Upper lobe of right lung (tissue), 1 donor: ENCODE results near the gene KSR1. TPM values are rescaled to one million over a fixed set of nuclear protein-coding genes. Genes with fewer than 3 reads are reported as not detected.
"Not testable (repeated sequence)": the region's sequence is repeated elsewhere in the genome, so short reads cannot be mapped to it uniquely, and the experiment has no call there.

Source experiments
- ATAC-seq: fragments of 200-7000 bp; cut with Tn5 transposase; one replicate; pipeline ENCODE4 v1.9.1; 2020; ENCODE audit warnings: mild to moderate bottlenecking, moderate library complexity
- DNase-seq: peaks from one replicate; pipeline ENCODE4 v3.0.0-alpha.2; 2020
- H3K27ac ChIP-seq: fragments of 200-600 bp; one replicate; pipeline ENCODE4 v1.8.0; 2022
- H3K27me3 ChIP-seq: fragments of 200-600 bp; one replicate; pipeline ENCODE4 v1.8.0; 2022; ENCODE audit warnings: mild to moderate bottlenecking
- H3K36me3 ChIP-seq: fragments of 200-600 bp; one replicate; pipeline ENCODE4 v1.8.0; 2022
- H3K4me1 ChIP-seq: fragments of 200-600 bp; one replicate; pipeline ENCODE4 v1.8.0; 2022
- H3K4me3 ChIP-seq: fragments of 200-600 bp; one replicate; pipeline ENCODE4 v1.8.0; 2022; ENCODE audit warnings: mild to moderate bottlenecking
- H3K9me3 ChIP-seq: fragments of 200-600 bp; one replicate; pipeline ENCODE4 v1.8.0; 2022
- CTCF ChIP-seq: fragments of 200-600 bp; IDR thresholded peaks from one replicate; pipeline ENCODE4 v1.8.0; 2022; ENCODE audit warnings: antibody characterized with exemption
- intact Hi-C: fragments of 100-400 bp; cut with DNase I; formaldehyde crosslinking; loops from one replicate; pipeline ENCODE4 v1.11.0; 2022
- total RNA-seq: library from RNA; stranded (reverse); fragmentation: NEBNext Ultra II Directional; extraction: Animal tissue kit (Norgen Biotek cat#: 25700); gene quantifications from one replicate; pipeline ENCODE4 v1.2.1, GENCODE V29; 2021
- donor health status: DM: no; HTN: yes; CAD: no; lungs with severe emphysema.

Gene KSR1
- total RNA-seq, 1 donor from 2014 or later, result 52.5 TPM

- no peaks in the 10 kb centered on the region for H3K36me3 ChIP-seq
- DNase-seq (no peak), ATAC-seq (no peak)
- H3K4me1 ChIP-seq, result no peaks in the 10 kb centered on the region
- intact Hi-C loops, result no loop called here
- no peak for TF ChIP-seq CTCF
- H3K27ac ChIP-seq, result no peak overlapping the region
- H3K4me3 ChIP-seq, result no peak overlapping the region
- H3K27me3 ChIP-seq, result no peaks in the 10 kb centered on the region
- no peaks in the 10 kb centered on the region for H3K9me3 ChIP-seq
Observed at GRCh38 chr17:27423651-27424050, 32.6 kb upstream of the KSR1 start.

- no peak for ATAC-seq
- intact Hi-C loops, result no loop called here
- Histone ChIP-seq H3K27me3 (no peaks in the 10 kb centered on the region), H3K4me1 (no peaks in the 10 kb centered on the region), H3K9me3 (no peaks in the 10 kb centered on the region), H3K4me3 (no peak overlapping the region), H3K27ac (no peak overlapping the region), H3K36me3 (no peaks in the 10 kb centered on the region)
- no peak for TF ChIP-seq CTCF
- DNase-seq, result peak; percentile 48
Observed at GRCh38 chr17:27424516-27424915, 31.7 kb upstream of the KSR1 start.

- Histone ChIP-seq H3K27me3 (no peaks in the 10 kb centered on the region), H3K4me3 (no peak overlapping the region), H3K27ac (no peak overlapping the region), H3K9me3 (no peaks in the 10 kb centered on the region), H3K4me1 (no peaks in the 10 kb centered on the region), H3K36me3 (no peaks in the 10 kb centered on the region)
- peak; percentile 45 for DNase-seq
- ATAC-seq, result no peak
- intact Hi-C loops, result no loop called here
- TF ChIP-seq CTCF, result no peak
Observed at GRCh38 chr17:27424941-27425340, 31.3 kb upstream of the KSR1 start.

GRCh38 chr17:27425571-27425970, 30.7 kb upstream of the KSR1 start:
- intact Hi-C loops, H3K36me3 ChIP-seq, DNase-seq, H3K27me3 ChIP-seq, H3K4me3 ChIP-seq, H3K9me3 ChIP-seq, H3K4me1 ChIP-seq, ATAC-seq, H3K27ac ChIP-seq: not testable (repeated sequence)

GRCh38 chr17:27425991-27426390, 30.3 kb upstream of the KSR1 start:
- Histone ChIP-seq H3K4me3 (no peak overlapping the region), H3K27me3 (no peaks in the 10 kb centered on the region), H3K36me3 (no peaks in the 10 kb centered on the region), H3K4me1 (no peaks in the 10 kb centered on the region), H3K27ac (no peak overlapping the region), H3K9me3 (no peaks in the 10 kb centered on the region)
- DNase-seq (peak; percentile 53), ATAC-seq (peak; percentile 13)
- no peak for TF ChIP-seq CTCF
- intact Hi-C loops, result no loop called here

- H3K9me3 ChIP-seq, H3K27ac ChIP-seq, H3K36me3 ChIP-seq, intact Hi-C loops, H3K4me1 ChIP-seq, H3K4me3 ChIP-seq, ATAC-seq, H3K27me3 ChIP-seq: not testable (repeated sequence)
- peak; percentile 51 for DNase-seq
Observed at GRCh38 chr17:27426471-27426870, 29.8 kb upstream of the KSR1 start.

- H3K36me3 ChIP-seq, H3K4me3 ChIP-seq, ATAC-seq, intact Hi-C loops, H3K27me3 ChIP-seq, H3K9me3 ChIP-seq, DNase-seq, H3K27ac ChIP-seq, H3K4me1 ChIP-seq: not testable (repeated sequence)
Observed at GRCh38 chr17:27427166-27427862, 28.9 kb upstream of the KSR1 start.
